NCI-H128 (cell line): ENCODE results near the gene LMBR1L.

Experiments used
- DNase-seq: peaks from one replicate; lab custom pipeline; 2025; ENCODE audit not compliant: unreplicated experiment; lab: John Stamatoyannopoulos, UW

The LMBR1L gene

DNA sequence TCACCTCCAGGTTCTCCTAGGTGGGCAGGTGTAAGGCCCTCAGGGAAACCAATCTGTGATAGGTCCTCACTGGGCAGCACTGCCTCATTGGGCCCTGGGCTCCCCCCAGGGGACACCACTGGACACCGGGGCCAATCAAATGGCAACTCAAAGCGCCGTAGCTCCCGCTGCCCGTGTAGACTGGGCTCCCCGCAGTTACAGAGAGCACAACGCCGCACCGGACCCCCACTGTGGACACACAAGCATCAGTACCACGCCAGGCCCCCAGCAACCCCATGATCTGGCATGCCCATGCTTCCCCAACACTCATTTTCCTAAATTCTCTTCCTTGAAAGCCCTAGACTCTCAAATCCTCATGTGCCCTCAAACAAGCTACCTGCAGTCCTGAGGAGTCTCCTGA, 56.1 kb downstream of the LMBR1L start:
- DNase-seq: no peak

DNA sequence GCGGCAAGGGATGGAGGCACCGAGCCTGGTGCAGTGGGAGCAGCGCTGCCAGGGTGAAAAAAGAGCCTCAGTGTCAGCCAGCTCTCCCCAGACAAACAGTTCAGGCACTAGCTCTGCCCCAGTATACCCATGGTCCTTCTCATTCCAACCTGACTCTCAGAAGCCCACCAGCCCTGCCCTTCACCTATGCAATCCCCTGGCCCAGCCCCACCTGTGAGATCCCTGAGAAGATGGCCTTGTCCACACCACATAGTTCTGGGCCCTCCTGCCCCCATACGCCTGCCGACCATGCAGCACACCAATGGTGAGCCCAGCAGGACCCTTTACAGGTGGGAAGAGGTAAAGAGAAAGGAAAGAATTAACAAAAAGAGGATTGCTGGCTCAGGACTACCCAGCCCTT, 56.6 kb downstream of the LMBR1L start:
- DNase-seq: no peak

DNA sequence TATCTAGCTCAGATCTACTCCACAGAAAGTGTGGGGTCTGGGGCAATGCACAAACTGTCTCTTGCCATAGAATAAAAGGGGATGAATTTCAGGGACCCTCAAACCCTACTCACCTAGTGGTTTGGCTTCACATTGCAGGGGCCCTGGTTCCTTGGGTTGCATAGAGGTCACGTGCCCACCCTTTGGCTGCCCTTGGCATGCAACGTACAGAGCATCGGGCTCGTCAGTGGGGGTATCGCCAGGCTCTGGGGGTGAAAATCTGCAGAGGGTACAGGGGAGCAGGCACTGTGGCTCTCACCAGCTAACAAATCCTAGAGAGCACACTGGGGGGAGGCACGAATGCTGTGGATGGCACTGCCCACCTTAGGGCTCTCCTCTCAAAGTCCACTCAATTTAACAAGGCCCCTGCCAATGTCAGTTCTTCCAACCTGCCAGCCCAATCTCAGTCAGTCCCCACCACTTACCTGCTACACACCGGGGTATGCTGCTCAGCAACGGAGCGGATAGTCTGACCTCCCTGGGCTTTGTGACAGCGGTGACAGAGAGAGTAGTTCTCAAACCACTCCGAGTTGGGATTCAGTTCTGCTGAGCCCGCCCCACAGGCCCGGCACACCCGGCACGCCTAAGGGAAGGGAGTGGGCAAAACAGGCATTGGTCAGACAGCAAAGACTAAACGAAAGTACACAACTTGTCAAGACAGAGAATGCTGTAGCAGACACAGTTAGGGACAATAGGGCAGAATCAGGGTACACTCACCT, 58.0 kb downstream of the LMBR1L start:
- DNase-seq: no peak

DNA sequence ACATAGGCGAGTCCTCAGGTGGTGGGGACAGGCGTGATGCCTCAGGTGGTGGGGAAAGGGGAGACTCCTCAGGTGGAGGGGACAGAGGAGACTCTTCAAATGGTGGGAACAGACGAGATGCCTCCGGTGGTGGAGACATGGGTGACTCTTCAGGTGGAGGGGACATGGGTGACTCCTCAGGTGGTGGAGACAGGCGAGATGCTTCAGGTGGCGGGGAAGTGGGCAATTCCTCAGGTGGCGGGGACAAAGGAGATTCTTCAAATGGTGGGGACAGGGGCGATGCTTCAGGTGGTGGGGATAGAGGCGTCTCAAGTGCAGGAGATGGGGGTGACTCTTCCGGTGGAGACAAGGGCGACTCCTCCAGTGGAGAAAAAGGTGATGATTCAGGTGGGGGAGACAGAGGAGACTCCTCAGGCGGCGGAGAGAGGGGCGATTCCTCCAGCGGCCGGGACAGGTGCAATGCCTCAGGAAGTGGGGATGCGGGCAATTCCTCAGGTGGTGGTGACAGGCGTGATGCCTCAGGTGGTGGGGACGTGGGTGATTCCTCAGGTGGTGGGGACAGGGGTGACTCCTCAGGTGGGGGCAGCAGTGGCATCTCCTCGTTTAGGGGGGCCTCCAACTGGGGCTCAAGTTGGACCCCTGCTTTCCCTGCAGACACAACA, 58.7 kb downstream of the LMBR1L start:
- no peak for DNase-seq

DNA sequence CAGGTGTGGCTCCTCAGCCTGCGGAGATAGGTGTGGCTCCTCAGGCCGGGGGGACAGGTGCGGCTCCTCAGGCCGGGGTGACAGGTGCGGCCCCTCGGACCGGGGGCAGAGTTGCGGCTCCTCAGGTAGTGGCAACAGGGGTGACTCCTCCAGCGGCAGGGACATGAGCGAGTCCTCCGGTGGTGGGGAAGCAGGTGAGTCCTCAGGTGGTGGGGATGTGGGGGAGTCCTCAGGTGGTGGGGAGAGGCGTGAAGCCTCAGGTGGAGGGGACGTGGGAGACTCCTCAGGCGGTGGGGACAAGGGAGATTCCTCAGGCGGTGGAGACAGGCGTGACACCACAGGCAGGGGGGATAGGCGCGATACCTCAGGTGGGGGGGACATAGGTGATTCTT, 59.3 kb downstream of the LMBR1L start:
- no peak for DNase-seq

DNA sequence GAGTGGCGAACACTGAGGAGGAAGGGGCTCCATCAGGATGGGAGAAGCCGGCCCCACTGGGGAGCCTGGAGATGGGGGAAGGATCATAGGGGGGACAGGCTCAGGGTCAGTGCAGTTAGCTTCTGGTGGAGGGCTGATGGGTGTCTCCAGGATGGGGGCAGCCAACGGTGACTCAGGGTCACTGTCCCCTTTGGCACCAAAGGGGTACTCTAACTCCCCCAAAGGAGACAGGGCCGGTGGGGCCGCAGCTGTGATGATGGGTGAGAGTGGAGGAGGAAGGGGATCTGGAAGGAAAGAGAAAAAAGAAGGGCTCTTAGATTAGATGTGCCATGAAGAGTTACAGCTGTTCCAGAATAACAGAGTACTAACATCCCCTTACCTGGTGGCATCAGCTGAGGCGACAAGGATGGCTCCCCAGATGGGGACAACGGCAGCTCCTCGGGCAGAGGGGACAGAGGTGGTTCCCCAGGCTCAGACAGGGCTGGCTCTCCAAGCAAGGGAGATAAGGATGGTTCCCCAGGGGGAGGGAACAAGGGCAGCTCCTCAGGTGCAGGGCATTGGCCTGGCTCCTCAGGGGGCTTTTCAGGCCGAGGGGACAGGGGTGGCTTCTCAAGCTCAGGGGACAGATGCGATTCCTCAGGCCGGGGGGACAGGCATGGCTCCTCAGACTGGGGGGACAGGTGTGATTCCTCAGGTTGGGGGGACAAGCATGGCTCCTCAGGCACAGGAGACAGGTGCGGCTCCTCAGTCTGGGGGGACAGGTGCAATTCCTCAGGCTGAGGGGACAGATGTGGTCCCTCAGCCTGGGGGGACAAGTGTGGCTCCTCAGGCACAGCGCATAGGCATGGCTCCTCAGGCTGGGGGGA, 59.9 kb downstream of the LMBR1L start:
- no peak for DNase-seq

DNA sequence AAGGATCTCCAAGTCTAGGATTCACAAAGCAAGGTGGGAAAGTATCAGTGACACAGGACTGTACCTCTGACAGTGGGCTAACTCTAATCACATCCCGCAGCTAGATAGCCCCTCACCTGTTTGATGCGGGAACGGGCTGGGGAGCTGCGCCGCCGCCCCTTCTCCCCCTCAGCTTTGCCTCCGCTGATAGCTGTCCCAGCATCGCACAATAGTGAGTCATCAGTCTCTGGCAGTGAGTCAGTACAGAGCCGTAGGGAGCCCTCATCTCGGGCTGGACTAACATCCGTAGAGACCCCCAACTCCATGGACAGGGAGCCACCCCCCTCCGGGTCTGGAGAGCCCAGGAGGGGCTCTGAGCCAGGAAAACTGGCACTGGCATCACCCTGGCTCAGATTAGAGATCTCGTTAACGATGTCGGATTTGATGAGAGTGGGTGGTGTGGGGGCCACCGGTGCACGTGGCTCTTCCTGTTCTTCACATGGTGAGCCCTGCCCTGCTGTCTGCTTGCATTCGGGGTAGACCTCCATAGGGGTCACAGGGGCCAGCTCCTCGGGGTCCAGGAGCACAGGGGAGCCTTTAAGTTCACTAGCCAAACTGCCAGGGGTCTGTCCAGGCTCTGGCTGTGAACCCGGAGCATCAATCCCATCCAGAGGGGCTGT, 61.0 kb downstream of the LMBR1L start:
- DNase-seq: no peak

DNA sequence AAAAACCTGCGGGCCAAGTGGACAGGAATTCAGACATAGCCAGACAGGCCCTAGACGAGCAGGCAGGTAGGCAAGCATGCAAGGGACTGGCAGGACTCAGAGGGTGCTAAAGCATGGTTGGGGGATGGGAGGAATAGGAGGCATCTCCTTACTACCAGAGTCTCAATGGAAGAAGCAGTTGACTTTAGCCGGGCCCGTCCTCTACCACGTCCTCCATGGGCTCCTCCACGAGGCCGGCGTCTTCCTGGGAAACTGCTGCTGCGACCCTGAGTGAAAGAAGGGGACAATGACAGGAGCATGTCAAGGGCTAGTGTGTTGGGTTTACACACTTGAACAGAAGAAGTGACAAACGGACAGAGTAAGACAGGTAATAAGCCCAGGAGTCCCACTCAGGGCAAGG, 61.7 kb downstream of the LMBR1L start:
- no peak for DNase-seq
